Endometrium (tissue), 2 donors: ENCODE data around the gene MTF2.
"Not testable (repeated sequence)": the region's sequence is repeated elsewhere in the genome, so short reads cannot be mapped to it uniquely, and the experiment has no call there.

Experiments used
- FAIRE-seq: peaks from 2 replicates; lab custom pipeline; 2012; peaks lifted over from hg19 to GRCh38; lab: Jason Lieb, UNC
- donor health status: control.
- donor health status: control.

Gene MTF2

GRCh38 chr1:93143136-93143535 lies 64.1 kb downstream of the MTF2 start:
- no peak for FAIRE-seq

- FAIRE-seq = no peak
These were observed 64.7 kb downstream of the MTF2 start for GRCh38 chr1:93143769-93144168.

GRCh38 chr1:93148001-93148400 lies 68.9 kb downstream of the MTF2 start:
- FAIRE-seq = no peak

GRCh38 chr1:93150729-93151128 lies 71.6 kb downstream of the MTF2 start:
- FAIRE-seq = no peak

GRCh38 chr1:93151474-93151873 lies 72.4 kb downstream of the MTF2 start:
- no peak for FAIRE-seq

GRCh38 chr1:93152835-93153234 lies 73.8 kb downstream of the MTF2 start:
- FAIRE-seq = no peak

- no peak for FAIRE-seq
These were observed 75.8 kb downstream of the MTF2 start for GRCh38 chr1:93154898-93155297.

GRCh38 chr1:93155335-93155734 lies 76.3 kb downstream of the MTF2 start:
- no peak for FAIRE-seq

- FAIRE-seq = no peak
These were observed 80.3 kb downstream of the MTF2 start for GRCh38 chr1:93159337-93159736.

GRCh38 chr1:93163314-93163713 lies 84.2 kb downstream of the MTF2 start:
- not testable (repeated sequence) for FAIRE-seq

- FAIRE-seq = no peak
These were observed 85.7 kb downstream of the MTF2 start for GRCh38 chr1:93164816-93165215.

GRCh38 chr1:93165895-93166294 lies 86.8 kb downstream of the MTF2 start:
- FAIRE-seq = not testable (repeated sequence)

GRCh38 chr1:93167006-93167405 lies 87.9 kb downstream of the MTF2 start:
- no peak for FAIRE-seq

- FAIRE-seq = not testable (repeated sequence)
These were observed 91.1 kb downstream of the MTF2 start for GRCh38 chr1:93170141-93170678.

- FAIRE-seq = no peak
These were observed 92.5 kb downstream of the MTF2 start for GRCh38 chr1:93171549-93172034.

GRCh38 chr1:93172778-93173177 lies 93.7 kb downstream of the MTF2 start:
- no peak for FAIRE-seq

- FAIRE-seq = not testable (repeated sequence)
These were observed 95.6 kb downstream of the MTF2 start for GRCh38 chr1:93174638-93175037.

- FAIRE-seq = no peak
These were observed 98.9 kb downstream of the MTF2 start for GRCh38 chr1:93177991-93178390.

- FAIRE-seq = no peak
These were observed 99.3 kb downstream of the MTF2 start for GRCh38 chr1:93178418-93178817.

- peak; percentile 85 for FAIRE-seq
These were observed 101.0 kb downstream of the MTF2 start, which contains the start of gene TMED5 for GRCh38 chr1:93179886-93180722. TMED5 (minus strand) TSS chr1:93180413; CDS start chr1:93180242, 171 bp downstream.

GRCh38 chr1:93180723-93181613 lies 101.9 kb downstream of the MTF2 start, which contains the start of gene CCDC18:
CCDC18 (plus strand) TSS chr1:93180724; CDS start chr1:93183362, 2,638 bp downstream.
- FAIRE-seq = no peak

- no peak for FAIRE-seq
These were observed 107.6 kb downstream of the MTF2 start for GRCh38 chr1:93186667-93187066.
